ENCODE measurements around the gene SH3TC1. TPM values are rescaled to one million over a fixed set of nuclear protein-coding genes. Genes with fewer than 3 reads are reported as not detected.
A peak's percentile ranks its signal among the peaks of the same experiment; 100 is the strongest.

Gene SH3TC1
- total and polyA plus RNA-seq, 10 of the 15 experiments (the other 5 are each of a cell fraction or from before 2014, with no cell fraction given) = 0.19 to 47.0 (median 18.4) TPM

GRCh38 chr4:8198906-8199593, at the start of gene SH3TC1 (continued):
- TF ChIP-seq ZBTB40 (IDR thresholded peaks at IDR 0.05; ENCODE audit: borderline replicate concordance) = no peak
- TF ChIP-seq CBX5 (IDR thresholded peaks at IDR 0.05; ENCODE audit: low read depth) = no peak
- peak; percentile 81; the same call in 1 of the 2 replicates for TF ChIP-seq SIN3A (IDR thresholded peaks at IDR 0.05; ENCODE audit: low read depth, low read length)
- peak; percentile 60 to 68; a peak in 3 of 4 replicates for TF ChIP-seq EP300 (IDR thresholded peaks at IDR 0.05; ENCODE audit: borderline replicate concordance in 1 of 2, control insufficient read depth in 1 of 2, low read depth in 2 of 2, low read length in 2 of 2)
- no peak for TF ChIP-seq ZNF384 (IDR thresholded peaks at IDR 0.05; ENCODE audit: borderline replicate concordance, low read depth, low read length)
- no peak for TF ChIP-seq BMI1 (IDR thresholded peaks at IDR 0.05; ENCODE audit: borderline replicate concordance)
- TF ChIP-seq, protein P1, sequence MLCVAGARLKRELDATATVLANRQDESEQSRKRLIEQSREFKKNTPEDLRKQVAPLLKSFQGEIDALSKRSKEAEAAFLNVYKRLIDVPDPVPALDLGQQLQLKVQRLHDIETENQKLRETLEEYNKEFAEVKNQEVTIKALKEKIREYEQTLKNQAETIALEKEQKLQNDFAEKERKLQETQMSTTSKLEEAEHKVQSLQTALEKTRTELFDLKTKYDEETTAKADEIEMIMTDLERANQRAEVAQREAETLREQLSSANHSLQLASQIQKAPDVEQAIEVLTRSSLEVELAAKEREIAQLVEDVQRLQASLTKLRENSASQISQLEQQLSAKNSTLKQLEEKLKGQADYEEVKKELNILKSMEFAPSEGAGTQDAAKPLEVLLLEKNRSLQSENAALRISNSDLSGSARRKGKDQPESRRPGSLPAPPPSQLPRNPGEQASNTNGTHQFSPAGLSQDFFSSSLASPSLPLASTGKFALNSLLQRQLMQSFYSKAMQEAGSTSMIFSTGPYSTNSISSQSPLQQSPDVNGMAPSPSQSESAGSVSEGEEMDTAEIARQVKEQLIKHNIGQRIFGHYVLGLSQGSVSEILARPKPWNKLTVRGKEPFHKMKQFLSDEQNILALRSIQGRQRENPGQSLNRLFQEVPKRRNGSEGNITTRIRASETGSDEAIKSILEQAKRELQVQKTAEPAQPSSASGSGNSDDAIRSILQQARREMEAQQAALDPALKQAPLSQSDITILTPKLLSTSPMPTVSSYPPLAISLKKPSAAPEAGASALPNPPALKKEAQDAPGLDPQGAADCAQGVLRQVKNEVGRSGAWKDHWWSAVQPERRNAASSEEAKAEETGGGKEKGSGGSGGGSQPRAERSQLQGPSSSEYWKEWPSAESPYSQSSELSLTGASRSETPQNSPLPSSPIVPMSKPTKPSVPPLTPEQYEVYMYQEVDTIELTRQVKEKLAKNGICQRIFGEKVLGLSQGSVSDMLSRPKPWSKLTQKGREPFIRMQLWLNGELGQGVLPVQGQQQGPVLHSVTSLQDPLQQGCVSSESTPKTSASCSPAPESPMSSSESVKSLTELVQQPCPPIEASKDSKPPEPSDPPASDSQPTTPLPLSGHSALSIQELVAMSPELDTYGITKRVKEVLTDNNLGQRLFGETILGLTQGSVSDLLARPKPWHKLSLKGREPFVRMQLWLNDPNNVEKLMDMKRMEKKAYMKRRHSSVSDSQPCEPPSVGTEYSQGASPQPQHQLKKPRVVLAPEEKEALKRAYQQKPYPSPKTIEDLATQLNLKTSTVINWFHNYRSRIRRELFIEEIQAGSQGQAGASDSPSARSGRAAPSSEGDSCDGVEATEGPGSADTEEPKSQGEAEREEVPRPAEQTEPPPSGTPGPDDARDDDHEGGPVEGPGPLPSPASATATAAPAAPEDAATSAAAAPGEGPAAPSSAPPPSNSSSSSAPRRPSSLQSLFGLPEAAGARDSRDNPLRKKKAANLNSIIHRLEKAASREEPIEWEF (IDR thresholded peaks at IDR 0.05; ENCODE audit: insufficient replicate concordance, low read depth, low read length) = no peak
- no peak for TF ChIP-seq CHD4 (IDR thresholded peaks at IDR 0.05)
- TF ChIP-seq PAX8 (IDR thresholded peaks at IDR 0.05) = no peak
- TF ChIP-seq CBFB (IDR thresholded peaks at IDR 0.05; ENCODE audit: low read depth) = no peak
- TF ChIP-seq NRF1 (conservative IDR thresholded peaks at IDR 0.05; ENCODE audit: low read depth, low read length) = no peak
- TF ChIP-seq YBX1 (IDR thresholded peaks at IDR 0.05) = no peak
- TF ChIP-seq ZSCAN29 (IDR thresholded peaks at IDR 0.05) = no peak
- 0 out of 2 replicates have a peak, but pooled peaks have one; percentile 18 for TF ChIP-seq YY1 (IDR thresholded peaks at IDR 0.05; ENCODE audit: low read depth, low read length)
- TF ChIP-seq, protein P2, sequence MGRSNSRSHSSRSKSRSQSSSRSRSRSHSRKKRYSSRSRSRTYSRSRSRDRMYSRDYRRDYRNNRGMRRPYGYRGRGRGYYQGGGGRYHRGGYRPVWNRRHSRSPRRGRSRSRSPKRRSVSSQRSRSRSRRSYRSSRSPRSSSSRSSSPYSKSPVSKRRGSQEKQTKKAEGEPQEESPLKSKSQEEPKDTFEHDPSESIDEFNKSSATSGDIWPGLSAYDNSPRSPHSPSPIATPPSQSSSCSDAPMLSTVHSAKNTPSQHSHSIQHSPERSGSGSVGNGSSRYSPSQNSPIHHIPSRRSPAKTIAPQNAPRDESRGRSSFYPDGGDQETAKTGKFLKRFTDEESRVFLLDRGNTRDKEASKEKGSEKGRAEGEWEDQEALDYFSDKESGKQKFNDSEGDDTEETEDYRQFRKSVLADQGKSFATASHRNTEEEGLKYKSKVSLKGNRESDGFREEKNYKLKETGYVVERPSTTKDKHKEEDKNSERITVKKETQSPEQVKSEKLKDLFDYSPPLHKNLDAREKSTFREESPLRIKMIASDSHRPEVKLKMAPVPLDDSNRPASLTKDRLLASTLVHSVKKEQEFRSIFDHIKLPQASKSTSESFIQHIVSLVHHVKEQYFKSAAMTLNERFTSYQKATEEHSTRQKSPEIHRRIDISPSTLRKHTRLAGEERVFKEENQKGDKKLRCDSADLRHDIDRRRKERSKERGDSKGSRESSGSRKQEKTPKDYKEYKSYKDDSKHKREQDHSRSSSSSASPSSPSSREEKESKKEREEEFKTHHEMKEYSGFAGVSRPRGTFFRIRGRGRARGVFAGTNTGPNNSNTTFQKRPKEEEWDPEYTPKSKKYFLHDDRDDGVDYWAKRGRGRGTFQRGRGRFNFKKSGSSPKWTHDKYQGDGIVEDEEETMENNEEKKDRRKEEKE (IDR thresholded peaks at IDR 0.05) = no peak

All from GM12878 (cell line).